OCI-LY1 (cell line): Measurements from ENCODE around the gene SOX5.

Source experiments
- H2AFZ ChIP-seq: fragments of 200-600 bp; sonication (generic), shearing (Covaris generic); 2 replicates; pipeline ENCODE4 v1.6.0; 2014; ENCODE audit warnings: antibody characterized with exemption, mild to moderate bottlenecking, low read length
- H3F3A ChIP-seq: fragments of 200-600 bp; sonication (generic), shearing (Covaris generic); 2 replicates; pipeline ENCODE4 v1.6.0; 2014; ENCODE audit warnings: mild to moderate bottlenecking, antibody characterized with exemption, low read length, moderate library complexity; ENCODE audit not compliant: insufficient read depth
- H3K27ac ChIP-seq: fragments of 200-600 bp; sonication (generic); 2 replicates; pipeline ENCODE4 v1.5.1; 2014; ENCODE audit warnings: low read length, mixed run types, mild to moderate bottlenecking, low read depth; ENCODE audit not compliant: poor library complexity, severe bottlenecking
- H3K27me3 ChIP-seq: fragments of 200-600 bp; sonication (generic); 2 replicates; pipeline ENCODE4 v1.6.0; 2014; ENCODE audit warnings: antibody characterized with exemption, mild to moderate bottlenecking, low read length, moderate library complexity; ENCODE audit not compliant: insufficient read depth
- H3K36me3 ChIP-seq: fragments of 200-600 bp; sonication (generic); 2 replicates; pipeline ENCODE4 v1.6.1; 2014; ENCODE audit warnings: mild to moderate bottlenecking, antibody characterized with exemption, low read length, moderate library complexity, mixed read lengths; ENCODE audit not compliant: insufficient read depth
- H3K4me1 ChIP-seq: fragments of 200-600 bp; sonication (generic); 2 replicates; pipeline ENCODE4 v1.5.1; 2014; ENCODE audit warnings: mild to moderate bottlenecking, low read length, moderate library complexity; ENCODE audit not compliant: insufficient read depth, severe bottlenecking
- H3K4me2 ChIP-seq: fragments of 200-600 bp; sonication (generic), shearing (Covaris generic); 2 replicates; pipeline ENCODE4 v1.6.1; 2014; ENCODE audit warnings: low read length
- H3K4me3 ChIP-seq: fragments of 200-600 bp; sonication (generic); 2 replicates; pipeline ENCODE4 v1.5.1; 2014; ENCODE audit warnings: low read length, low read depth, mild to moderate bottlenecking, mixed read lengths; ENCODE audit not compliant: poor library complexity, severe bottlenecking
- H3K79me2 ChIP-seq: fragments of 200-600 bp; shearing (Covaris generic); 2 replicates; pipeline ENCODE4 v1.6.1; 2016; ENCODE audit warnings: mixed run types, low read length, mixed read lengths; ENCODE audit not compliant: insufficient read depth
- H3K9ac ChIP-seq: fragments of 200-600 bp; sonication (generic), shearing (Covaris generic); 2 replicates; pipeline ENCODE4 v1.6.1; 2014; ENCODE audit warnings: mild to moderate bottlenecking, low read length, mixed read lengths
- H3K9me2 ChIP-seq: fragments of 200-600 bp; sonication (generic), shearing (Covaris generic); 2 replicates; pipeline ENCODE4 v1.6.1; 2014; ENCODE audit warnings: low read depth, mild to moderate bottlenecking, low read length, mixed read lengths
- H3K9me3 ChIP-seq: fragments of 200-600 bp; shearing (Covaris generic); 2 replicates; pipeline ENCODE4 v1.6.1; 2014; ENCODE audit warnings: low read length, mixed read lengths
- H4K20me1 ChIP-seq: fragments of 200-600 bp; sonication (generic), shearing (Covaris generic); 2 replicates; pipeline ENCODE4 v1.6.0; 2016; ENCODE audit warnings: mild to moderate bottlenecking, low read length; ENCODE audit not compliant: insufficient read depth
- EZH2 ChIP-seq: fragments of 200-600 bp; sonication (generic), shearing (Covaris generic); IDR thresholded peaks from 2 replicates; pipeline ENCODE4 v1.8.0; 2017; ENCODE audit warnings: borderline replicate concordance, mixed run types, mild to moderate bottlenecking, antibody characterized with exemption, low read length, moderate library complexity, mixed read lengths
- TF ChIP-seq, protein P1 (sequence below): fragments of 200-600 bp; sonication (generic), shearing (Covaris generic); IDR thresholded peaks from 2 replicates; pipeline ENCODE4 v1.5.1; 2017; ENCODE audit warnings: mild to moderate bottlenecking, antibody characterized with exemption, low read length, moderate library complexity, mixed read lengths

SOX5 gene

DNA sequence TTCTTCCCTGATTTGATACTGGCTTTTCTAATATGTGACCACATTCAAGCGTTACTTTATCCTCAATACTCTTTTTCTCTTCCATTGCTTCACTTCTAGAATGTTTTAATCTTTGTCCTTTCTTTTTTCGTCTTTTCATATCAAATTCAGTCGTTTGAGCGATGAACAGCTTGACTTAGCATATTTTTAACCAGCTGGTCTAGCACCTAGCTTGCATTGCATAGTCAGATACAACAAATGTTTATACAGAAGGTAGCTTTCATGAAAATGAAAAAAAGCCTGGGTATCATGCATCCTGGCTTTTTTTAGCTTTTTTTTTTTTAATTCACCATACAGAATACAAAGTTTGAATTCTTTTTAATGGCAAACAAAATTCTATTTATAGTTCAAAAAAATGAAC, 1.2 kb downstream of the SOX5 start:
- H3K27ac ChIP-seq, result no peak overlapping the region
- H3K36me3 ChIP-seq, result no peaks in the 10 kb centered on the region
- no peaks in the 10 kb centered on the region for H3K4me1 ChIP-seq
- TF ChIP-seq, protein P1, sequence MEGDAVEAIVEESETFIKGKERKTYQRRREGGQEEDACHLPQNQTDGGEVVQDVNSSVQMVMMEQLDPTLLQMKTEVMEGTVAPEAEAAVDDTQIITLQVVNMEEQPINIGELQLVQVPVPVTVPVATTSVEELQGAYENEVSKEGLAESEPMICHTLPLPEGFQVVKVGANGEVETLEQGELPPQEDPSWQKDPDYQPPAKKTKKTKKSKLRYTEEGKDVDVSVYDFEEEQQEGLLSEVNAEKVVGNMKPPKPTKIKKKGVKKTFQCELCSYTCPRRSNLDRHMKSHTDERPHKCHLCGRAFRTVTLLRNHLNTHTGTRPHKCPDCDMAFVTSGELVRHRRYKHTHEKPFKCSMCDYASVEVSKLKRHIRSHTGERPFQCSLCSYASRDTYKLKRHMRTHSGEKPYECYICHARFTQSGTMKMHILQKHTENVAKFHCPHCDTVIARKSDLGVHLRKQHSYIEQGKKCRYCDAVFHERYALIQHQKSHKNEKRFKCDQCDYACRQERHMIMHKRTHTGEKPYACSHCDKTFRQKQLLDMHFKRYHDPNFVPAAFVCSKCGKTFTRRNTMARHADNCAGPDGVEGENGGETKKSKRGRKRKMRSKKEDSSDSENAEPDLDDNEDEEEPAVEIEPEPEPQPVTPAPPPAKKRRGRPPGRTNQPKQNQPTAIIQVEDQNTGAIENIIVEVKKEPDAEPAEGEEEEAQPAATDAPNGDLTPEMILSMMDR, result no peak
- no peak for TF ChIP-seq EZH2
- no peak overlapping the region for H3K4me3 ChIP-seq
- no peaks in the 10 kb centered on the region for H3K79me2 ChIP-seq
- no peak overlapping the region for H3K4me2 ChIP-seq
- no peaks in the 10 kb centered on the region for H3K9me3 ChIP-seq
- no peaks in the 10 kb centered on the region for H4K20me1 ChIP-seq
- H3K9ac ChIP-seq, result no peak overlapping the region
- H2AFZ ChIP-seq, result no peak overlapping the region
- H3K27me3 ChIP-seq, result no peaks in the 10 kb centered on the region
- H3K9me2 ChIP-seq, result no peaks in the 10 kb centered on the region
- H3F3A ChIP-seq, result no peaks in the 10 kb centered on the region

DNA sequence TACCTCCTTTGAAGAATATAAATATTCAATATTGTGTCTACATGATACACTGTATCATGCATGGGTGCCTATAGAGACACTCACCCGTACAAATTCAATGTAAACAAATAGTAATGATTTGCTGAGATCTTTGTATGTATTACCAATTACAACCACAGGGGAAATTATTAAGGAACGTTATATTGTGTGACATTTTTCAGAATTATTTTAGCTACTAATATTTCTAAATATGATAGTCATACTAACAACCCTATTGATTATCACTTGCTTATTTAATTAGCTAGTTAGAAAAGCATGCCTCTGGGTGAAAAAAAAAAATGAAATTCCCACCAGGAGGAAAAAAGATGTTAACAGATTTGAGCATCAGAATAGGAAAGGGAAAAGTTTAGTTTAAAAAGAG, 2.1 kb downstream of the SOX5 start:
- Histone ChIP-seq H3K9me2 (no peaks in the 10 kb centered on the region), H3K9me3 (no peaks in the 10 kb centered on the region), H4K20me1 (no peaks in the 10 kb centered on the region), H3K27me3 (no peaks in the 10 kb centered on the region), H3K4me1 (no peaks in the 10 kb centered on the region), H3K4me2 (no peak overlapping the region), H3F3A (no peaks in the 10 kb centered on the region), H2AFZ (no peak overlapping the region), H3K9ac (no peak overlapping the region), H3K36me3 (no peaks in the 10 kb centered on the region), H3K79me2 (no peaks in the 10 kb centered on the region), H3K27ac (no peak overlapping the region), H3K4me3 (no peak overlapping the region)
- TF ChIP-seq, protein P1, result no peak
- no peak for TF ChIP-seq EZH2

DNA sequence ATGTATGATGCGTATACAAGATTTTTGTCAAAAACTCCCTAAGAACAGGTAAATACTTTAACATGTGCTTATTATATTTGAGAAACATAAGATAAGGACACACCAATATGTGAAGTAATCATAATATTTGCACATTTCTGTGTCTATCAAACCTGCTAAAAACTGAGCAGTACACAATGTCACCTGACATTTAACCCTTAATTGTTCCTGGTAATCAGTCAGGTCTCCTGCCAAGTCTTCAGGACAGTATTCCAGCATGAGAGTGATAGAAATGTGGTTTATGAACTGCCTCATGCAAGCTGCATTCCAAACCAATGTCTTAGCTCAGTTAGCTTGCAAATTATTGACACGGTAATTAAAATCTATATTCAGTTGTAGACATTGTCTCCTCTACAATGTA, 4.2 kb downstream of the SOX5 start:
- no peaks in the 10 kb centered on the region for H3F3A ChIP-seq
- H3K27me3 ChIP-seq, result no peaks in the 10 kb centered on the region
- no peaks in the 10 kb centered on the region for H3K9me3 ChIP-seq
- no peak overlapping the region for H2AFZ ChIP-seq
- no peak overlapping the region for H3K4me3 ChIP-seq
- TF ChIP-seq, protein P1, result no peak
- no peak for TF ChIP-seq EZH2
- no peaks in the 10 kb centered on the region for H3K4me1 ChIP-seq
- no peaks in the 10 kb centered on the region for H4K20me1 ChIP-seq
- no peaks in the 10 kb centered on the region for H3K9me2 ChIP-seq
- no peaks in the 10 kb centered on the region for H3K79me2 ChIP-seq
- H3K27ac ChIP-seq, result no peak overlapping the region
- no peak overlapping the region for H3K4me2 ChIP-seq
- no peak overlapping the region for H3K9ac ChIP-seq
- no peaks in the 10 kb centered on the region for H3K36me3 ChIP-seq
